OCI-LY1 (cell line): ENCODE data around the gene MYH15.

Experiments used
- EZH2 ChIP-seq: fragments of 200-600 bp; sonication (generic), shearing (Covaris generic); IDR thresholded peaks from 2 replicates; pipeline ENCODE4 v1.8.0; 2017; ENCODE audit warnings: borderline replicate concordance, mixed run types, mild to moderate bottlenecking, antibody characterized with exemption, low read length, moderate library complexity, mixed read lengths
- TF ChIP-seq, protein P1 (sequence below): fragments of 200-600 bp; sonication (generic), shearing (Covaris generic); IDR thresholded peaks from 2 replicates; pipeline ENCODE4 v1.5.1; 2017; ENCODE audit warnings: mild to moderate bottlenecking, antibody characterized with exemption, low read length, moderate library complexity, mixed read lengths

DNA sequence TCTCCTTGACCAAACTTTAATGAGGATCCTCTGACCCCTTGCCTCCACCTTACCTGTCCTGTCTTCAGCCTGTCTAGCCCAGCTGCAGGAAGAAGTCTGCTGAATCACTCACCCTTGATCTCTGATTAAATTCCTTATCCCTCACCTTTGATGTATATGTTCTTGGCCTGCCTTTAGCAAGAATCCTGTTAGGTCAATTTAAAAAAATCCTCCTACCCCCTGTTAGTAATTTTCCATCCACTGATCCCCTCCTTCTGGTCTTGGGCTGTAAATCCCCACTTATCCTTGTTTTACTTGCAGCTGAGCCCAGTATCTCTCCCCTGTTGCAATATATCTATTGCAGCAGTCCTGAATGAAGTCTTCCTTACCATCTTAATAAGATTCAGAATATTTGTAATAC, 39.0 kb downstream of the MYH15 start:
- TF ChIP-seq, protein P1, sequence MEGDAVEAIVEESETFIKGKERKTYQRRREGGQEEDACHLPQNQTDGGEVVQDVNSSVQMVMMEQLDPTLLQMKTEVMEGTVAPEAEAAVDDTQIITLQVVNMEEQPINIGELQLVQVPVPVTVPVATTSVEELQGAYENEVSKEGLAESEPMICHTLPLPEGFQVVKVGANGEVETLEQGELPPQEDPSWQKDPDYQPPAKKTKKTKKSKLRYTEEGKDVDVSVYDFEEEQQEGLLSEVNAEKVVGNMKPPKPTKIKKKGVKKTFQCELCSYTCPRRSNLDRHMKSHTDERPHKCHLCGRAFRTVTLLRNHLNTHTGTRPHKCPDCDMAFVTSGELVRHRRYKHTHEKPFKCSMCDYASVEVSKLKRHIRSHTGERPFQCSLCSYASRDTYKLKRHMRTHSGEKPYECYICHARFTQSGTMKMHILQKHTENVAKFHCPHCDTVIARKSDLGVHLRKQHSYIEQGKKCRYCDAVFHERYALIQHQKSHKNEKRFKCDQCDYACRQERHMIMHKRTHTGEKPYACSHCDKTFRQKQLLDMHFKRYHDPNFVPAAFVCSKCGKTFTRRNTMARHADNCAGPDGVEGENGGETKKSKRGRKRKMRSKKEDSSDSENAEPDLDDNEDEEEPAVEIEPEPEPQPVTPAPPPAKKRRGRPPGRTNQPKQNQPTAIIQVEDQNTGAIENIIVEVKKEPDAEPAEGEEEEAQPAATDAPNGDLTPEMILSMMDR: no peak
- no peak for TF ChIP-seq EZH2
